Esophagus muscularis mucosa (tissue), 4 donors: ENCODE data around the gene FIGLA. TPM values are rescaled to one million over a fixed set of nuclear protein-coding genes. Genes with fewer than 3 reads are reported as not detected.
"Not testable (repeated sequence)": the region's sequence is repeated elsewhere in the genome, so short reads cannot be mapped to it uniquely, and the experiment has no call there.

Source experiments
- DNase-seq: peaks from one replicate; pipeline ENCODE4 v3.0.0-alpha.2; 2017; ENCODE audit errors: extremely low spot score
- H3K27ac ChIP-seq, 4 donors: fragments of 200-600 bp; sonication (generic); replicated peaks in 1 of 4; 1 replicate in 3 of 4; 2 replicates in 1 of 4; pipeline ENCODE4 v1.5.1; 2016 to 2019; ENCODE audit warnings: mild to moderate bottlenecking in 1 of 4
- H3K27me3 ChIP-seq, 4 donors: fragments of 200-600 bp; sonication (generic); one replicate each; pipeline versions ENCODE4 v1.5.1 to v1.6.0; 2016 to 2019
- H3K36me3 ChIP-seq, 4 donors: fragments of 200-600 bp; sonication (generic); one replicate each; pipeline ENCODE4 v1.5.1; 2016 to 2019
- H3K4me1 ChIP-seq, 4 donors: fragments of 200-600 bp; sonication (generic); one replicate each; pipeline ENCODE4 v1.5.1; 2016 to 2019
- H3K4me3 ChIP-seq, 4 donors: fragments of 200-600 bp; sonication (generic); 1 replicate in 2 of 4; 2 replicates in 2 of 4; pipeline ENCODE4 v1.5.1; 2016 to 2019; ENCODE audit warnings: mild to moderate bottlenecking in 4 of 4, moderate library complexity in 1 of 4
- H3K9me3 ChIP-seq, 4 donors: fragments of 200-600 bp; sonication (generic); 1 replicate in 3 of 4; 2 replicates in 1 of 4; pipeline ENCODE4 v1.5.1; 2016 to 2019
- EP300 ChIP-seq: sonication (generic); formaldehyde crosslinking; IDR thresholded peaks from one replicate; pipeline ENCODE4 v1.6.1; 2017; ENCODE audit warnings: antibody characterized with exemption
- POLR2A ChIP-seq: fragments of 450-650 bp; IDR thresholded peaks from one replicate; pipeline ENCODE4 v1.6.1; 2017; ENCODE audit warnings: antibody characterized with exemption, moderate library complexity, mild to moderate bottlenecking, low read depth
- POLR2AphosphoS5 ChIP-seq, 2 donors: sonication (generic); formaldehyde crosslinking; IDR thresholded peaks; one replicate each; pipeline ENCODE4 v1.6.1; 2017; ENCODE audit warnings: antibody characterized with exemption in 2 of 2
- WGBS: methylation state at CpG from one replicate; pipeline ENCODE4 v1.1.5; 2018; 5-methylcytosine and 5-hydroxymethylcytosine counted together
- intact Hi-C: fragments of 100-400 bp; cut with DNase I; formaldehyde crosslinking; loops from one replicate; pipeline ENCODE4 v1.15.1; 2023
- total RNA-seq, 4 donors: library from RNA; depleted of rRNA; stranded (reverse); fragments of >200 nt; gene quantifications; one replicate each; pipeline versions ENCODE4 v1.1.0 to v1.2.1, GENCODE V29; 2016
- TF ChIP-seq, protein P1 (sequence below), 3 experiments: fragments of 200-600 bp in 2 of 3; fragments of 450-650 bp in 1 of 3; sonication (generic) in 2 of 3; IDR thresholded peaks; one replicate each; pipeline ENCODE4 v1.5.1; 2017 to 2019; ENCODE audit warnings: antibody characterized with exemption in 3 of 3, mild to moderate bottlenecking in 2 of 3, moderate library complexity in 1 of 3

The FIGLA gene
- total RNA-seq, 4 donors from 2014 or later = not detected

GRCh38 chr2:70743068-70743467 is 47.4 kb downstream of the FIGLA start:
- no peaks in the 10 kb centered on the region for H3K4me1 ChIP-seq
- no peaks in the 10 kb centered on the region for H3K36me3 ChIP-seq
- H3K27ac ChIP-seq = no peak overlapping the region
- H3K27me3 ChIP-seq = peaks cover 0 to 4% (median 0%) of the 10 kb centered on the region in 4 donors
- 88% methylated on average over 4 of the region's 4 CpGs for WGBS
- intact Hi-C loops = no loop called here
- H3K4me3 ChIP-seq = no peak overlapping the region
- TF ChIP-seq, protein P1, sequence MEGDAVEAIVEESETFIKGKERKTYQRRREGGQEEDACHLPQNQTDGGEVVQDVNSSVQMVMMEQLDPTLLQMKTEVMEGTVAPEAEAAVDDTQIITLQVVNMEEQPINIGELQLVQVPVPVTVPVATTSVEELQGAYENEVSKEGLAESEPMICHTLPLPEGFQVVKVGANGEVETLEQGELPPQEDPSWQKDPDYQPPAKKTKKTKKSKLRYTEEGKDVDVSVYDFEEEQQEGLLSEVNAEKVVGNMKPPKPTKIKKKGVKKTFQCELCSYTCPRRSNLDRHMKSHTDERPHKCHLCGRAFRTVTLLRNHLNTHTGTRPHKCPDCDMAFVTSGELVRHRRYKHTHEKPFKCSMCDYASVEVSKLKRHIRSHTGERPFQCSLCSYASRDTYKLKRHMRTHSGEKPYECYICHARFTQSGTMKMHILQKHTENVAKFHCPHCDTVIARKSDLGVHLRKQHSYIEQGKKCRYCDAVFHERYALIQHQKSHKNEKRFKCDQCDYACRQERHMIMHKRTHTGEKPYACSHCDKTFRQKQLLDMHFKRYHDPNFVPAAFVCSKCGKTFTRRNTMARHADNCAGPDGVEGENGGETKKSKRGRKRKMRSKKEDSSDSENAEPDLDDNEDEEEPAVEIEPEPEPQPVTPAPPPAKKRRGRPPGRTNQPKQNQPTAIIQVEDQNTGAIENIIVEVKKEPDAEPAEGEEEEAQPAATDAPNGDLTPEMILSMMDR (IDR thresholded peaks at IDR 0.05) = no peak
- no peak for TF ChIP-seq EP300
- TF ChIP-seq POLR2A = no peak
- TF ChIP-seq POLR2AphosphoS5 (IDR thresholded peaks at IDR 0.05) = no peak
- DNase-seq = no peak
- peaks cover 0 to 5% (median 2%) of the 10 kb centered on the region in 4 donors for H3K9me3 ChIP-seq

DNA sequence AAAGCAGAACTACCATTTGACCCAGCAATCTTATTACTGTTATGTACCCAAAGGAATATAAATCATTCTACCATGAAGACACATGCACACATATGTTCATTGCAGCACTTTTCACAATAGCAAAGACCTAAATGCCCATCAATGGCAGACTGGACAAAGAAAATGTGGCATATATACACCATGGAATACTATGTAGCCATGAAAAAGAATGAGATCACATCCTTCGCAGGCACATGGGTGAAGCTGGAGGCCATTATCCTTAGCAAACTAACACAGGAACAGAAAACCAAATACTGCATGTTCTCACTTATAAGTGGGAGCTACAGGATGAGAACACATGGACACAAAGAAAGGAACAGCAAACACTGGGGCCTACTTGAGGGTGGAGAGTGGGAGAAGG is 51.0 kb downstream of the FIGLA start:
- H3K36me3 ChIP-seq, intact Hi-C loops, H3K9me3 ChIP-seq, H3K27me3 ChIP-seq, H3K4me1 ChIP-seq, DNase-seq, H3K4me3 ChIP-seq, H3K27ac ChIP-seq: not testable (repeated sequence)
- WGBS = 100% methylated on average over 1 of the region's 1 CpG

DNA sequence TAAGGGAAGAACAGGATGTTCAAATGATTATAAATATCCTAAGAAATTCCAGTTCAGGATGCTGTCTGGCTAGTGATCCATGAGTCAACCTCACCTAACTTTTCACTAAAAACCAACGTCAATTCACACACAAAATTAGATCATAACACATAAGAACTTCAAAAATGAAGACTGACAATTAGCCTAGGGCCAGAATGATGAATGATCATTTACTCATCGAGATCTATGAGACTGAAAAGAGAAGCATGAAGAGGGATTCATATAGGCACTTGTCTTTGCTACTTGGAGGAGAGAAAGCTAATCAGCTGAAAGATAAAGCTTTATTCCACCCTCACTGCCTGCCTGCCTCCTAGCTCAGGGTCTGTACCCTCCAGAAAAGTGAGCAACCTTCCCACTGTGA is 52.3 kb downstream of the FIGLA start:
- no peaks in the 10 kb centered on the region for H3K4me1 ChIP-seq
- no peak overlapping the region for H3K4me3 ChIP-seq
- no peak overlapping the region for H3K27ac ChIP-seq
- no peaks in the 10 kb centered on the region for H3K36me3 ChIP-seq
- H3K9me3 ChIP-seq = peaks cover 0 to 5% (median 2%) of the 10 kb centered on the region in 4 donors
- TF ChIP-seq, protein P1 (IDR thresholded peaks at IDR 0.05) = no peak
- TF ChIP-seq POLR2A (no peak), POLR2AphosphoS5 (IDR thresholded peaks at IDR 0.05) (no peak), EP300 (no peak)
- H3K27me3 ChIP-seq = peaks cover 0 to 17% (median 0%) of the 10 kb centered on the region in 4 donors
- no peak for DNase-seq
- WGBS = 51% methylated on average over 2 of the region's 2 CpGs
- intact Hi-C loops = no loop called here

DNA sequence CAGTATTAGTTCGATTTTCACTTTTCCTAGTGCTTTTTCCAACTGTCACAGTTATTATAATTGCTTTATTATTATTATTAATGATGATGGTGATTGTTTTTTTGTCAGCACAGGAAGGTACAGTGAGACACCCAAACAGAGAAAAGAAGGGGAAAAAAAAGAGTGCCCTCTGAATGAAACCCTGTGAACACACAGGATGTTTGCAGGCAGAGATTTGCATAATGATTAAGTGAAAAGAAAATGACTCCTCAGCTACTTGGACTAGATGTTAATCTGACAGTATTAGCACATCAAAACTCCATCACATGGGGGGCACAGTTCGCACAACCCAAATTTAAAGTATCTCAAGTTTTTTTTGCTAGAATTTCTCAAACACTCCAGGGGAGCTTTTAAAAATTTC is 55.4 kb downstream of the FIGLA start:
- no peak overlapping the region for H3K27ac ChIP-seq

DNA sequence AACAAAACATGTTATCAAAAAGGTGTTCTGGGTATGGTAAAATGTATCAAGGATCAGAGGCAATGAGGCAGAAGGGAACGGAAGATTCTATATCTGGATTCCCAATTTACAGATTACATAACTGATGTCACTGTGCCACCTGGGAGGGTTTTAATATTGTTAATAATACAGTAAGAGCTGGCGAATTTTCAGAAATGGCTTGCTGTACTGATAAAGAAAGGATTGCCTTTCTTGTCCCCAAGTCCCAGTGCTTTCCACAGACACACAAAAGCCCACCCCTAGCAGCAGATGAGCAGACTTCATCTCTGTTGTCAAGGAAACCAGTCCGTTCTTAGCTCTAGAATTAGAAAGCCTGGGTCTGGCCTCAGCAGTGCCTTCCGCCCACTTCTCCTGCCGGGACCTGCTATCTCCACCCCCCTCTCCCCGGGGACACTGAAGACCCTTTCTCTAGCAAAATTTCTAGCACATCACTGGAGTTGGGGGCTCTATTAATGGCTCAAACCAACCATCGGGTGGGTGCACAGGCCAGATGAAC is 56.7 kb downstream of the FIGLA start:
- Histone ChIP-seq H3K4me1 (no peaks in the 10 kb centered on the region), H3K36me3 (no peaks in the 10 kb centered on the region), H3K27me3 (peaks cover 0 to 25% (median 0%) of the 10 kb centered on the region in 4 donors), H3K27ac (no peak overlapping the region), H3K4me3 (no peak overlapping the region), H3K9me3 (no peaks in the 10 kb centered on the region)
- DNase-seq = no peak
- WGBS = 41% methylated on average over 7 of the region's 7 CpGs
- no peak for TF ChIP-seq EP300
- TF ChIP-seq, protein P1 (IDR thresholded peaks at IDR 0.05) = no peak
- no peak for TF ChIP-seq POLR2AphosphoS5 (IDR thresholded peaks at IDR 0.05)
- no peak for TF ChIP-seq POLR2A
- intact Hi-C loops = no loop called here

More for the DNA sequence above, 55.4 kb downstream of the FIGLA start:
- DNase-seq = no peak
- intact Hi-C loops = no loop called here
- Histone ChIP-seq H3K27me3 (peaks cover 0 to 25% (median 0%) of the 10 kb centered on the region in 4 donors), H3K4me1 (no peaks in the 10 kb centered on the region), H3K9me3 (peaks cover 0 to 5% (median 2%) of the 10 kb centered on the region in 4 donors), H3K4me3 (no peak overlapping the region), H3K36me3 (no peaks in the 10 kb centered on the region)
- TF ChIP-seq EP300 = no peak
- no peak for TF ChIP-seq POLR2AphosphoS5 (IDR thresholded peaks at IDR 0.05)
- TF ChIP-seq, protein P1 (IDR thresholded peaks at IDR 0.05) = no peak
- WGBS = 63% methylated on average over 2 of the region's 2 CpGs
